K562 treated with DMSO at 1 percent for 48 hours (cell line): Measurements from ENCODE around the gene OR5M3. TPM values are rescaled to one million over a fixed set of nuclear protein-coding genes. Genes with fewer than 3 reads are reported as not detected.

ENCODE experiments used
- total RNA-seq: library from RNA; unstranded; fragments of 300-600 nt; gene quantifications from 2 replicates; pipeline ENCODE4 v1.2.3, GENCODE V29; 2022; ENCODE audit warnings: low replicate concordance; ENCODE audit errors: extremely low read depth

The OR5M3 gene
- total RNA-seq, result not detected in 2 replicates

GRCh38 chr11:56473252-56473651, at the start of gene OR5M3:
OR5M3 (minus strand) TSS chr11:56473352; CDS start chr11:56470497, 2,855 bp downstream.

GRCh38 chr11:56491270-56491669, 18.1 kb upstream of the OR5M3 start, which contains the start of gene OR5M8:
OR5M8 (minus strand) TSS chr11:56491370; CDS start chr11:56491370, 0 bp downstream.

Other genes starting within 250 kb of the OR5M3 start
- not detected in 2 replicates for gene OR5T2, start 239.1 kb downstream of the OR5M3 start, total RNA-seq
- gene OR5T3, start 221.1 kb downstream of the OR5M3 start, total RNA-seq, result not detected in 2 replicates
- not detected in 2 replicates for gene OR5T1, start 199.2 kb downstream of the OR5M3 start, total RNA-seq
- not detected in 2 replicates for gene OR8H1, start 181.1 kb downstream of the OR5M3 start, total RNA-seq
- gene OR8K3, start 158.2 kb downstream of the OR5M3 start, total RNA-seq, result not detected in 2 replicates
- gene OR8K1, start 127.3 kb downstream of the OR5M3 start, total RNA-seq, result not detected in 2 replicates
- not detected in 2 replicates for gene OR8J1, start 119.1 kb downstream of the OR5M3 start, total RNA-seq
- not detected in 2 replicates for gene OR8U1, start 97.7 kb downstream of the OR5M3 start, total RNA-seq
- not detected in 2 replicates for gene OR5AL1, start 60.7 kb downstream of the OR5M3 start, total RNA-seq
- gene OR5M8, start 18.0 kb upstream of the OR5M3 start, total RNA-seq, result not detected in 2 replicates
- not detected in 2 replicates for gene OR5M11, start 69.9 kb upstream of the OR5M3 start, total RNA-seq
- gene OR5M10, start 104.4 kb upstream of the OR5M3 start, total RNA-seq, result not detected in 2 replicates
- not detected in 2 replicates for gene OR5M1, start 141.5 kb upstream of the OR5M3 start, total RNA-seq
- not detected in 2 replicates for gene OR5AP2, start 169.1 kb upstream of the OR5M3 start, total RNA-seq
- not detected in 2 replicates for gene OR5AR1, start 190.3 kb upstream of the OR5M3 start, total RNA-seq
- not detected in 2 replicates for gene OR9G1, start 225.7 kb upstream of the OR5M3 start, total RNA-seq